A549 (cell line): ENCODE measurements around the gene SORT1. TPM values are rescaled to one million over a fixed set of nuclear protein-coding genes. Genes with fewer than 3 reads are reported as not detected.

Source experiments
- ATAC-seq, 2 experiments: fragments of 200-7000 bp in 1 of 2; fragments of >200 bp in 1 of 2; cut with Nextera tagmentation in 1 of 2; cut with Tn5 transposase in 1 of 2; 3 replicates each; pipeline versions ENCODE4 v1.8.0 to v1.9.1; 2018 to 2020; ENCODE audit warnings: mild to moderate bottlenecking in 1 of 2, moderate library complexity in 1 of 2
- CTCF ChIA-PET: fragments of 300-600 bp; sonication (Branson Sonifier 250); formaldehyde crosslinking; extraction: SDS; loops from one replicate; lab custom pipeline; 2021; ENCODE audit warnings: antibody characterized with exemption, inconsistent platforms; lab: Yijun Ruan, JAX
- POLR2A ChIA-PET: fragments of 350-600 bp; formaldehyde crosslinking; extraction: SDS; loops from one replicate; lab custom pipeline; 2021; ENCODE audit warnings: antibody characterized with exemption, inconsistent platforms; lab: Yijun Ruan, JAX
- DNase-seq, 2 experiments: peaks; one replicate each; pipeline versions ENCODE4 v3.0.0 to v3.0.0-alpha.2; 2011 to 2016; ENCODE audit warnings: low read depth in 1 of 2, low spot score in 1 of 2
- FAIRE-seq: peaks from 2 replicates; lab custom pipeline; 2011; peaks lifted over from hg19 to GRCh38; lab: Jason Lieb, UNC
- H3K27ac ChIP-seq, 2 experiments: fragments of >200 bp; sonication (Bioruptor Twin); formaldehyde crosslinking; 3 replicates each; pipeline ENCODE4 v1.5.1; 2016 to 2017
- H3K4me1 ChIP-seq: fragments of >200 bp; sonication (Bioruptor Twin); formaldehyde crosslinking; 3 replicates; pipeline ENCODE4 v1.6.1; 2016
- H3K4me2 ChIP-seq: fragments of >200 bp; sonication (Bioruptor Twin); formaldehyde crosslinking; 3 replicates; pipeline ENCODE4 v1.6.1; 2016
- H3K4me3 ChIP-seq: fragments of >200 bp; sonication (Bioruptor Twin); formaldehyde crosslinking; 3 replicates; pipeline ENCODE4 v1.5.1; 2016
- H3K9me3 ChIP-seq: fragments of >200 bp; sonication (Bioruptor Twin); formaldehyde crosslinking; 3 replicates; pipeline ENCODE4 v1.6.1; 2016
- CBX8 ChIP-seq: fragments of 200-600 bp; sonication (generic); IDR thresholded peaks from 2 replicates; pipeline ENCODE4 v1.6.1; 2016
- EHMT2 ChIP-seq: fragments of 200-600 bp; sonication (generic); IDR thresholded peaks from 2 replicates; pipeline ENCODE4 v1.6.1; 2016; ENCODE audit warnings: antibody characterized with exemption, low read depth, mild to moderate bottlenecking, moderate library complexity
- ESRRA ChIP-seq: fragments of 150-350 bp; IDR thresholded peaks from 2 replicates; pipeline ENCODE4 v1.6.1; 2014; ENCODE audit warnings: mild to moderate bottlenecking, low read length, borderline replicate concordance
- FOXS1 ChIP-seq: fragments of 250-450 bp; sonication (Bioruptor Pico); IDR thresholded peaks from 2 replicates; pipeline ENCODE4 v1.5.0; 2020; ENCODE audit warnings: mild to moderate bottlenecking, moderate library complexity
- GATA3 ChIP-seq: IDR thresholded peaks from 2 replicates; pipeline ENCODE4 v1.6.1; 2012; ENCODE audit warnings: borderline replicate concordance
- HOXA7 ChIP-seq: fragments of 250-450 bp; sonication (Bioruptor Pico); IDR thresholded peaks from 2 replicates; pipeline ENCODE4 v1.5.0; 2020; ENCODE audit warnings: mild to moderate bottlenecking, moderate library complexity
- HOXB13 ChIP-seq: fragments of 250-450 bp; sonication (Bioruptor Pico); IDR thresholded peaks from 2 replicates; pipeline ENCODE4 v1.5.0; 2020; ENCODE audit warnings: low read depth, mild to moderate bottlenecking, moderate library complexity
- HOXB5 ChIP-seq: fragments of 250-450 bp; sonication (Bioruptor Pico); IDR thresholded peaks from 2 replicates; pipeline ENCODE4 v1.5.0; 2020; ENCODE audit warnings: mild to moderate bottlenecking, moderate library complexity
- KDM5A ChIP-seq: fragments of 200-600 bp; sonication (generic); IDR thresholded peaks from 2 replicates; pipeline ENCODE4 v1.6.1; 2016; ENCODE audit warnings: antibody characterized with exemption, mild to moderate bottlenecking
- MAFK ChIP-seq: fragments of 450-650 bp; IDR thresholded peaks from 2 replicates; pipeline ENCODE4 v1.6.1; 2014; ENCODE audit not compliant: partially characterized antibody
- MAZ ChIP-seq: fragments of 150-350 bp; IDR thresholded peaks from 2 replicates; pipeline ENCODE4 v1.6.1; 2014; ENCODE audit warnings: antibody characterized with exemption, low read depth, low read length, borderline replicate concordance
- NFE2L2 ChIP-seq: fragments of 150-350 bp; conservative IDR thresholded peaks from 2 replicates; pipeline ENCODE4 v1.6.1; 2014; ENCODE audit warnings: low read length
- NPAS2 ChIP-seq: fragments of 250-450 bp; sonication (Bioruptor Pico); IDR thresholded peaks from 2 replicates; pipeline ENCODE4 v1.8.0; 2022; ENCODE audit warnings: mild to moderate bottlenecking, moderate library complexity, borderline replicate concordance
- PHF8 ChIP-seq: fragments of 200-600 bp; sonication (generic); IDR thresholded peaks from 2 replicates; pipeline ENCODE4 v1.6.1; 2016; ENCODE audit warnings: low read depth, mild to moderate bottlenecking, antibody characterized with exemption, moderate library complexity, borderline replicate concordance
- POLR2A ChIP-seq: IDR thresholded peaks from 2 replicates; pipeline ENCODE4 v1.6.1; 2012; ENCODE audit warnings: mild to moderate bottlenecking, low read length
- POLR2AphosphoS2 ChIP-seq: conservative IDR thresholded peaks from 2 replicates; pipeline ENCODE4 v1.6.1; 2012; ENCODE audit warnings: low read length, improper control_type of control experiment, inconsistent platforms
- RAD21 ChIP-seq, 2 experiments: fragments of >200 bp in 1 of 2; sonication (Bioruptor Twin) in 1 of 2; formaldehyde crosslinking in 1 of 2; IDR thresholded peaks in 1 of 2; conservative IDR thresholded peaks in 1 of 2; 2 replicates in 1 of 2; 3 replicates in 1 of 2; pipeline ENCODE4 v1.6.1; 2012 to 2018; ENCODE audit warnings: inconsistent platforms in 1 of 2
- RFX5 ChIP-seq: fragments of 450-650 bp; IDR thresholded peaks from 2 replicates; pipeline ENCODE4 v1.7.1; 2014; ENCODE audit warnings: antibody characterized with exemption, mild to moderate bottlenecking, moderate library complexity
- TP53 ChIP-seq: fragments of 250-450 bp; sonication (Bioruptor Pico); IDR thresholded peaks from 2 replicates; pipeline ENCODE4 v1.5.0; 2021; ENCODE audit warnings: mild to moderate bottlenecking, moderate library complexity
- ZNF302 ChIP-seq: fragments of 250-450 bp; sonication (Bioruptor Pico); IDR thresholded peaks from 2 replicates; pipeline ENCODE4 v1.9.0; 2021; ENCODE audit warnings: inconsistent platforms, mild to moderate bottlenecking, moderate library complexity
- WGBS: methylation state at CpG from one replicate; pipeline ENCODE4 v1.1.6; 2017; ENCODE audit errors: missing lambda C conversion rate; 5-methylcytosine and 5-hydroxymethylcytosine counted together
- polyA plus RNA-seq, 4 experiments: library from polyadenylated mRNA; depleted of rRNA in 3 of 4; stranded (reverse); fragments of >200 nt; fragmentation: RNase III in 1 of 4; extraction: RNeasy Plus Mini Kit Qiagen cat#74134 plus additional on column Dnase treatment in 1 of 4; gene quantifications; 2 replicates in 3 of 4; 3 replicates in 1 of 4; pipeline ENCODE4 v1.2.3, GENCODE V29; 2011 to 2017
- TF ChIP-seq, protein P1 (sequence below): IDR thresholded peaks from 2 replicates; pipeline ENCODE4 v1.6.1; 2012
- TF ChIP-seq, protein P2 (sequence below): fragments of >200 bp; sonication (Bioruptor Twin); formaldehyde crosslinking; IDR thresholded peaks from 2 replicates; pipeline ENCODE4 v1.6.1; 2016
- TF ChIP-seq, protein P3 (sequence below): fragments of >200 bp; sonication (Bioruptor Twin); formaldehyde crosslinking; IDR thresholded peaks from 3 replicates; pipeline ENCODE4 v1.5.1; 2016
- TF ChIP-seq, protein P4 (sequence below): fragments of 150-350 bp; IDR thresholded peaks from 2 replicates; pipeline ENCODE4 v1.6.1; 2014; ENCODE audit warnings: low read depth, mild to moderate bottlenecking, low read length
- TF ChIP-seq, protein P5 (sequence below): IDR thresholded peaks from 2 replicates; pipeline ENCODE4 v1.6.1; 2012
- TF ChIP-seq, protein P6 (sequence below): IDR thresholded peaks from 2 replicates; pipeline ENCODE4 v1.6.1; 2012; ENCODE audit warnings: low read depth, borderline replicate concordance
- TF ChIP-seq, protein P7 (sequence below): fragments of >200 bp; sonication (Bioruptor Twin); formaldehyde crosslinking; IDR thresholded peaks from 3 replicates; pipeline ENCODE4 v1.6.1; 2016

Gene SORT1
- polyA plus RNA-seq, 2 of the 4 experiments (the other 2 are of a cell fraction) = 6.0 to 14.7 TPM

DNA sequence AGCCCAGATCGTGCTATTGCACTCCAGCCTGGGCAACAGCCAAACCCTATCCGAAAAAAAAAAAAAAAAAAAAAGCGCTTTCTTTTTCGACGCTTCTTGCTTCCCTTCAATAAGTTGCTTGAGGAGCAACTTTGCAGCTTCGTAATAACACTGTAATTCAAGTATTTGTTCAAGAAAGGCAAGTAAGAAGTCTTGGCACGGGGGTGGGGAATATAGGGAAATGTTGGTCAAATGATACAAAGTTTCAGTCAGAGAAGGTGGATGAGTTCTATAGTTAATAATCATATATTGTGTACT, 29.4 kb upstream of the SORT1 start:
- Histone ChIP-seq H3K4me1 (peaks cover 23% of the 10 kb centered on the region; the same call in 2 of the 3 replicates), H3K9me3 (no peaks in the 10 kb centered on the region), H3K4me3 (peak overlapping the region; percentile 63), H3K27ac (peak overlapping the region; percentile 89 to 97), H3K4me2 (peak overlapping the region; percentile 75)
- FAIRE-seq (no peak), DNase-seq (no peak), ATAC-seq (no peak)
- TF ChIP-seq, protein P1, sequence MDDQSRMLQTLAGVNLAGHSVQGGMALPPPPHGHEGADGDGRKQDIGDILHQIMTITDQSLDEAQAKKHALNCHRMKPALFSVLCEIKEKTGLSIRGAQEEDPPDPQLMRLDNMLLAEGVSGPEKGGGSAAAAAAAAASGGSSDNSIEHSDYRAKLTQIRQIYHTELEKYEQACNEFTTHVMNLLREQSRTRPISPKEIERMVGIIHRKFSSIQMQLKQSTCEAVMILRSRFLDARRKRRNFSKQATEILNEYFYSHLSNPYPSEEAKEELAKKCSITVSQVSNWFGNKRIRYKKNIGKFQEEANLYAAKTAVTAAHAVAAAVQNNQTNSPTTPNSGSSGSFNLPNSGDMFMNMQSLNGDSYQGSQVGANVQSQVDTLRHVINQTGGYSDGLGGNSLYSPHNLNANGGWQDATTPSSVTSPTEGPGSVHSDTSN = no peak
- TF ChIP-seq RAD21 (conservative IDR thresholded peaks at IDR 0.05 in 1 of 2, IDR thresholded peaks at IDR 0.05 in 1 of 2) = no peak
- no peak for TF ChIP-seq PHF8
- TF ChIP-seq KDM5A = no peak
- no peak for TF ChIP-seq EHMT2
- TF ChIP-seq ZNF302 = no peak
- TF ChIP-seq, protein P2, sequence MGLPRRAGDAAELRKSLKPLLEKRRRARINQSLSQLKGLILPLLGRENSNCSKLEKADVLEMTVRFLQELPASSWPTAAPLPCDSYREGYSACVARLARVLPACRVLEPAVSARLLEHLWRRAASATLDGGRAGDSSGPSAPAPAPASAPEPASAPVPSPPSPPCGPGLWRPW = no peak
- TF ChIP-seq MAFK = no peak
- TF ChIP-seq HOXA7 = no peak
- no peak for TF ChIP-seq HOXB5 (CRISPR knock-in tag)
- TF ChIP-seq CBX8 = no peak
- no peak for TF ChIP-seq FOXS1 (CRISPR knock-in tag)
- TF ChIP-seq POLR2A = no peak
- 19% methylated on average over 7 of the region's 7 CpGs for WGBS
- POLR2A ChIA-PET = no interaction called here
- CTCF ChIA-PET = interaction anchor here (0.6 to 2.9 kb wide), 2 partner anchors 66 to 551 kb away, joined by 3 to 9 read pairs; no protein-coding TSS in a partner anchor

DNA sequence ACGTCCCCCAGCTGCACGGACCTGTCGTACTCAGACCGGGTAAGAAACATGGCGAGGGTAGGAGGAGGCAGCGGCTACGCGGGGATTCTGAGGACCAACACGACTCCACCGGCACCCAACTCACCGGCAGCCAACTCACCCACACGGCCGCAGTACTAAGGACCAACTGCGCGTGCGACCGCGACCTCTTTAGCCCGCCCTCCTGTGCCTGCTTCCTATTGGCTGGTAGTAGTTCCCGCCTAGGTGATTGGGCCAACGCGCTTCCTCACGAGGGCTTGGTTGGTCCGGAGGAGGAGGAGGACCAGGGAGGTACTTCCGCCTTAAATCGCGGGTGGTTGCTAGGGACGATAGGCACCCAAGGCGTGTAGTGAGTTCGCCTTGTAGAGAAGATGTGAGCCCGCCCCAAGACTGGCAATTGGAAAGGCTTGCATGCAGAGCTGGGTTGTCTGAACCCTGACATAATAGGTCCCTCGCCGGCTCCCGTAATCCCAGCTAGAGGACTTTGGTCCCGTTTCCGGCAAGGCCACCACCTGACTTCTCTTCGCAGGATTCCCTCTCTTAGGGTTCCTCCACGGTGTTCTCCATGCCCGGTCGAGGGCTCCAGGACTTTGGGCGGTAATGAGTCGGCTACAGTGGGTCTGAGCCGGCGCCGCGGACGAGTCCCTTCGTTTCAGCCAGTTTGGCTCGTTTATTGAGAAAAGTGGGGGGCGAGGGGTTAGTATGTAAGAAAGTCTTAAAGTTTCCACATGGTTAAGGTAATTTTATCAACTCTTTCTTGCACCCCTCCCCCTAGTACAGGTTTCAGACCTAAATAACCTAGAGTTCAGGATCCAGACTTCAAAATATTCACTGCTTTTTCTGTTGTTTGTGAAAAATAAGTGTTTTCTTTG, 28.8 kb upstream of the SORT1 start, which contains the start of gene PSMA5:
PSMA5 (minus strand) TSS at position 168 of the 890 bp plus-strand sequence; CDS start at position 50, 118 bp downstream.
- Histone ChIP-seq H3K9me3 (no peaks in the 10 kb centered on the region), H3K4me2 (peak within 1 kb of the TSS; percentile 85), H3K4me3 (peak within 1 kb of the TSS; percentile 63), H3K4me1 (peaks cover 23% of the 10 kb centered on the region; the same call in 2 of the 3 replicates), H3K27ac (peak within 1 kb of the TSS; percentile 89 to 97)
- peak; percentile 99 for ATAC-seq
- POLR2A ChIA-PET = no interaction called here
- DNase-seq = peak; percentile 81 to 99
- WGBS = 2% methylated on average over 29 of the region's 50 CpGs
- CTCF ChIA-PET = interaction anchor here (0.6 to 2.9 kb wide), 4 partner anchors 23 to 550 kb away, joined by 3 to 9 read pairs (median 4); no protein-coding TSS in a partner anchor
- FAIRE-seq = no peak
- TF ChIP-seq GATA3 (no peak), NPAS2 (no peak), PHF8 (peak; percentile 67; the same call in 1 of the 2 replicates), POLR2A (peak; percentile 84), HOXB13 (peak; percentile 66; the same call in 1 of the 2 replicates), ESRRA (no peak), MAZ (no peak), NFE2L2 (no peak), TP53 (no peak), POLR2AphosphoS2 (no peak), RFX5 (peak; percentile 65; the same call in 1 of the 2 replicates), RAD21 (conservative IDR thresholded peaks at IDR 0.05 in 1 of 2, IDR thresholded peaks at IDR 0.05 in 1 of 2) (no peak), EHMT2 (no peak)
- TF ChIP-seq, protein P3, sequence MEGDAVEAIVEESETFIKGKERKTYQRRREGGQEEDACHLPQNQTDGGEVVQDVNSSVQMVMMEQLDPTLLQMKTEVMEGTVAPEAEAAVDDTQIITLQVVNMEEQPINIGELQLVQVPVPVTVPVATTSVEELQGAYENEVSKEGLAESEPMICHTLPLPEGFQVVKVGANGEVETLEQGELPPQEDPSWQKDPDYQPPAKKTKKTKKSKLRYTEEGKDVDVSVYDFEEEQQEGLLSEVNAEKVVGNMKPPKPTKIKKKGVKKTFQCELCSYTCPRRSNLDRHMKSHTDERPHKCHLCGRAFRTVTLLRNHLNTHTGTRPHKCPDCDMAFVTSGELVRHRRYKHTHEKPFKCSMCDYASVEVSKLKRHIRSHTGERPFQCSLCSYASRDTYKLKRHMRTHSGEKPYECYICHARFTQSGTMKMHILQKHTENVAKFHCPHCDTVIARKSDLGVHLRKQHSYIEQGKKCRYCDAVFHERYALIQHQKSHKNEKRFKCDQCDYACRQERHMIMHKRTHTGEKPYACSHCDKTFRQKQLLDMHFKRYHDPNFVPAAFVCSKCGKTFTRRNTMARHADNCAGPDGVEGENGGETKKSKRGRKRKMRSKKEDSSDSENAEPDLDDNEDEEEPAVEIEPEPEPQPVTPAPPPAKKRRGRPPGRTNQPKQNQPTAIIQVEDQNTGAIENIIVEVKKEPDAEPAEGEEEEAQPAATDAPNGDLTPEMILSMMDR = no peak
- TF ChIP-seq, protein P4, sequence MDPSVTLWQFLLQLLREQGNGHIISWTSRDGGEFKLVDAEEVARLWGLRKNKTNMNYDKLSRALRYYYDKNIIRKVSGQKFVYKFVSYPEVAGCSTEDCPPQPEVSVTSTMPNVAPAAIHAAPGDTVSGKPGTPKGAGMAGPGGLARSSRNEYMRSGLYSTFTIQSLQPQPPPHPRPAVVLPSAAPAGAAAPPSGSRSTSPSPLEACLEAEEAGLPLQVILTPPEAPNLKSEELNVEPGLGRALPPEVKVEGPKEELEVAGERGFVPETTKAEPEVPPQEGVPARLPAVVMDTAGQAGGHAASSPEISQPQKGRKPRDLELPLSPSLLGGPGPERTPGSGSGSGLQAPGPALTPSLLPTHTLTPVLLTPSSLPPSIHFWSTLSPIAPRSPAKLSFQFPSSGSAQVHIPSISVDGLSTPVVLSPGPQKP = no peak
- TF ChIP-seq, protein P5, sequence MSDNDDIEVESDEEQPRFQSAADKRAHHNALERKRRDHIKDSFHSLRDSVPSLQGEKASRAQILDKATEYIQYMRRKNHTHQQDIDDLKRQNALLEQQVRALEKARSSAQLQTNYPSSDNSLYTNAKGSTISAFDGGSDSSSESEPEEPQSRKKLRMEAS = peak; percentile 68; the same call in 1 of the 2 replicates
- TF ChIP-seq, protein P2 = no peak
- TF ChIP-seq, protein P6, sequence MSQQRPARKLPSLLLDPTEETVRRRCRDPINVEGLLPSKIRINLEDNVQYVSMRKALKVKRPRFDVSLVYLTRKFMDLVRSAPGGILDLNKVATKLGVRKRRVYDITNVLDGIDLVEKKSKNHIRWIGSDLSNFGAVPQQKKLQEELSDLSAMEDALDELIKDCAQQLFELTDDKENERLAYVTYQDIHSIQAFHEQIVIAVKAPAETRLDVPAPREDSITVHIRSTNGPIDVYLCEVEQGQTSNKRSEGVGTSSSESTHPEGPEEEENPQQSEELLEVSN = peak; percentile 87; the same call in 1 of the 2 replicates
- TF ChIP-seq, protein P1 = no peak
- TF ChIP-seq, protein P7, sequence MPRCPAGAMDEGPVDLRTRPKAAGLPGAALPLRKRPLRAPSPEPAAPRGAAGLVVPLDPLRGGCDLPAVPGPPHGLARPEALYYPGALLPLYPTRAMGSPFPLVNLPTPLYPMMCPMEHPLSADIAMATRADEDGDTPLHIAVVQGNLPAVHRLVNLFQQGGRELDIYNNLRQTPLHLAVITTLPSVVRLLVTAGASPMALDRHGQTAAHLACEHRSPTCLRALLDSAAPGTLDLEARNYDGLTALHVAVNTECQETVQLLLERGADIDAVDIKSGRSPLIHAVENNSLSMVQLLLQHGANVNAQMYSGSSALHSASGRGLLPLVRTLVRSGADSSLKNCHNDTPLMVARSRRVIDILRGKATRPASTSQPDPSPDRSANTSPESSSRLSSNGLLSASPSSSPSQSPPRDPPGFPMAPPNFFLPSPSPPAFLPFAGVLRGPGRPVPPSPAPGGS = peak; percentile 65; the same call in 1 of the 3 replicates
